Astrocyte of the cerebellum (primary cell): ENCODE data around the gene SETD1B.
A peak's percentile ranks its signal among the peaks of the same experiment; 100 is the strongest.

Experiments
- DNase-seq: peaks from one replicate; pipeline ENCODE4 v3.0.0-alpha.2; 2011; ENCODE audit warnings: low read depth
- H3K4me3 ChIP-seq: 2 replicates; pipeline ENCODE4 v1.5.1; 2011; ENCODE audit warnings: mild to moderate bottlenecking, low read depth, low read length, moderate library complexity
- CTCF ChIP-seq: IDR thresholded peaks from 2 replicates; pipeline ENCODE4 v1.5.1; 2012; ENCODE audit warnings: low read length, low read depth, moderate library complexity, mild to moderate bottlenecking; ENCODE audit errors: missing control alignments
- in situ Hi-C: cut with HindIII; loops from 2 replicates; pipeline ENCODE4 v1.10.0; 2017; ENCODE audit warnings: low sequenced_read_pairs

The SETD1B gene

GRCh38 chr12:121766290-121767039 is 37.3 kb upstream of the SETD1B start:
- no peak for DNase-seq
- TF ChIP-seq CTCF: no peak
- no peak overlapping the region for H3K4me3 ChIP-seq
- in situ Hi-C loops: no loop called here

GRCh38 chr12:121767525-121768016 is 36.2 kb upstream of the SETD1B start:
- DNase-seq: peak; percentile 58
- H3K4me3 ChIP-seq: no peak overlapping the region
- TF ChIP-seq CTCF: no peak
- in situ Hi-C loops: no loop called here

- in situ Hi-C loops: no loop called here
- DNase-seq: no peak
- no peak for TF ChIP-seq CTCF
- H3K4me3 ChIP-seq: no peak overlapping the region
Measured at GRCh38 chr12:121769297-121769830, 34.4 kb upstream of the SETD1B start.

- no peak for TF ChIP-seq CTCF
- no peak for DNase-seq
- no peak overlapping the region for H3K4me3 ChIP-seq
- in situ Hi-C loops: no loop called here
Measured at GRCh38 chr12:121769831-121770301, 33.9 kb upstream of the SETD1B start.

GRCh38 chr12:121770388-121770787 is 33.4 kb upstream of the SETD1B start:
- no peak overlapping the region for H3K4me3 ChIP-seq
- no peak for DNase-seq
- no peak for TF ChIP-seq CTCF
- in situ Hi-C loops: no loop called here

- no peak for DNase-seq
- TF ChIP-seq CTCF: no peak
- H3K4me3 ChIP-seq: no peak overlapping the region
- in situ Hi-C loops: no loop called here
Measured at GRCh38 chr12:121770813-121771625, 32.8 kb upstream of the SETD1B start.
